GM18508 (cell line): Measurements from ENCODE around the gene HSPBP1.

Experiments used
- ATAC-seq: cut with Tn5 transposase; IDR thresholded peaks from one replicate; pipeline ENCODE4 v1.9.1; 2021; ENCODE audit warnings: moderate number of reproducible peaks; ENCODE audit not compliant: insufficient read depth, unreplicated experiment

Gene HSPBP1

DNA sequence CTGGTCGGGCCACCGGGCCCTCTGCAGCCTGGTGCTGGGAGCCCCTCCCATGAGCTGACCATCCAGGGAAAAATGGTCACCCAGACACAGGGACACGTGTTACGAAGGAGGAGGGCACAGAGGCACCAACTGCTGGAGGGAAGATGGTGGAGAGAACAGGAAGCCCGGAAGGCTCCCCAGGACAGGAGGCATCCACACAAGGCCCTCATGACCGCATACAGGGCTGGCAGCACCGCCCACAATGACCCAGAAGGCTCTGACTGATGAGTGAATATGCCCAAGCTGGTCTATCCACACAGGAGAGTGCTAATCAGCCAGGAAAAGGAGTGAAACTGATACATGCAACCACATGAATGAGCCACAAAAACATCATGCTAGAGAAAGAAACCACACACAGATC, 37.4 kb downstream of the HSPBP1 start:
- ATAC-seq: no peak

DNA sequence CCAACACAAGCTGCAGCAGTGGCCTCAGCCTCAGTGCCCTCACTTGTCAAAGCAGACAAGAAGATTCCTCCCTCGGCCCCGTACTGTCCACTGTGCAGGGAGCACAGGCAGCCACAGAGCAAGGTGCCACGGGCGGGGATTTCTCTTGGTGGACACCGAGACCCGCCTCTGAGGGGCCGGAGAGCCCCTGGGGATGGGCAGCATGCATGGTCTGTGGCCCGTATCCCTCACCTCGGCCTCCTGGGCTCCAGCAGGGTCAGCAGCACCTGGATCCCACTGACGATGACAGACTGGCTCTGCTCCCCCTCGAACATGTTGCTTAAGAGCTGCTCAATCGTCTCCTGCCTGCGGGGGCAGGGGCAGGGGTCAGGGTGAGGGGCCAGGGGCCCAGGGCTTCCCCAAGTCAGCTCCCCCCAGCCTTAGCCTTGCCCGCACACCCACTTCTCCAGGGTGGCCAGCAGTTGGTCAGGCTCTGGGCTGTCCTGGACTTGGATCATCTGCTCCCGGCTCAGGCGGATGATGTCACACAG, 37.9 kb downstream of the HSPBP1 start:
- no peak for ATAC-seq

DNA sequence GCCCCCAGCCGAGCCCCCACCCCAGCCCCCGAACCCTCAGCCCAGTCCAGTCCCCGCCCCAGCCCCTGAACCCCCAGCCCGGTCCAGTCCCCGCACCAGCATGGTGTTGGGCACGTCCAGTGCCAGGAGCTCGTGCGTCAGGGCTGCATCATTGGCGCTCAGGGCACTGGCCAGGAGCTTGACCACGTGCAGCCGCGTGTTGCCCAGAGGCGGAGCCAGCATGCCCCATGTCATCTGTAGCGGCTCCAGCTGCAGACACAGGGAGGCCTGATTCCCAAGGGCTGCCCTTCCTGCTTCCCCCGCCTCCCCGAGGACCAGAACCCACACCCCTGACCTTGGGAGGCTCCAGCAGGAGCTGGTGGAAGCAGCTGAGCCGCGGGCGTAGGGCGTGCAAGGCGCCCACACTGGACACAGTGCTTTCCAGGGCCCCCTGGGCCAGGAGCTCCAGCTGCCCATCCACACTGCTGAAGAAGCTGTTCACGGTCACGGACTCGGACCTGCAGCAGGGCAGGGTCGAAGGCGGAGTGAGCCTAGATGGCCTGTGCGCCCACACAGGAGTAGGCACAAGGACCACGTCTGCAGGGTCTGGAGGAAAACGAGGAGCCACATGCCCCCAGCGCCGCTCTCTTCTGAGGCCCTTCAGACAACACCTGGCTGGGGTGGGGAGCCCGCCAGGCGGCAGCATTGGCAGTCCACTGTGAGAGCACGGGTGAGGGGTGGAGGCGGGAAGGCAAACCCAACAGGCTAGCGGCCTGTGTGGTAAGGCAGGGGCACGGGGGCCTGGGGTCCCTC, 38.6 kb downstream of the HSPBP1 start:
- ATAC-seq: no peak

DNA sequence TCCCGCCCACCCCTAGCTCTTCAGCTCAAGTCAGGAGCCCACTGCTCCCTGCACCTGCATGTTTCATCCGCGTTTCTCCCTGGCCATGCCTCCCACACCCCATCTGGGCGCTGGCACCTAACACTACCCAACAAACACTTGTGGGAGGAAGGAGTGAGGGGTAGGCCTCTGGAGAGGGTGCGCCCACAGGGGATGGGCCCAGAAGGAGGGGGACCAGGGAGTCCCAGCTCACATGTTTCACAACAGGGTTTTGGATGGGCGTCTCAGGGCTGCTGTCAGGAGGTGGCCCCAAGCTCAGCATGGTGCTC, 39.2 kb downstream of the HSPBP1 start:
- no peak for ATAC-seq

DNA sequence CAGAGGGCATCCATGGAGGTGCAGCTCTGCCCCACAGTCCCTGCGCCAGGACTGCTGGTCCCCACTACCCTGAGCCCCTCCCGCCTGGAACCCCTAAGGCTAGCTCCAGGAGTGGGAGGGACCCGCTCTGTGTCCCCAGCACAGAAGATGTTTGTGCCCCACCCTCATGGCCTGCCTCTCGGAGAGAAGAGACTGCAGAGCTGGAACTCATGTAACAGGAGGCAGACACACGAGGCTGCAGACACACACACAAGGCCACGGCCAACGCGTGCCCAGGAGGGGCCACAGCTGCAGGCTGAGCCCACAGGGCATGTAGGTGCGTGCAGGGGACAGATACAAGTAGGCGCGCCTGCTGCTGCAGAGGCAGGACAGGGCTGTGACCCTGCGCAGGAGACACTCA, 40.9 kb downstream of the HSPBP1 start:
- no peak for ATAC-seq

DNA sequence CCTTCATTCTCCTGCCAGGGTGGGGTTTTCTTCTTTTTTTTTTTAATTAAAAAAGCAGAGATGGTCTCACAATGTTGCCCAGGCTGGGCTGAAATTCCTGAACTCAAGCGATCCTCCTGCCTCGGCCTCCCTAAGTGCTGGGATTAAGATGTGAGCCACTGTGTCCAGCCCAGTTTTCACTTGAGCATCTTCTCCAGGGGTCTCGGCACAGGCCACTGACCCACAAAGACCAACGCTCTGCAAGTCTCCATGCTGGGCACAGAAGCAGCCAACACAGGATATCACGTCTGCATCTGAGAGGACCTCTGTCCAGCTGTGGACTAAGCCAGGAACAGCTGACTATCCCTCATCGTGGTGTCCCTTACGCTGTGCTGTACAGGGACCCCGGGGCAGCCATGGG, 41.9 kb downstream of the HSPBP1 start:
- no peak for ATAC-seq

DNA sequence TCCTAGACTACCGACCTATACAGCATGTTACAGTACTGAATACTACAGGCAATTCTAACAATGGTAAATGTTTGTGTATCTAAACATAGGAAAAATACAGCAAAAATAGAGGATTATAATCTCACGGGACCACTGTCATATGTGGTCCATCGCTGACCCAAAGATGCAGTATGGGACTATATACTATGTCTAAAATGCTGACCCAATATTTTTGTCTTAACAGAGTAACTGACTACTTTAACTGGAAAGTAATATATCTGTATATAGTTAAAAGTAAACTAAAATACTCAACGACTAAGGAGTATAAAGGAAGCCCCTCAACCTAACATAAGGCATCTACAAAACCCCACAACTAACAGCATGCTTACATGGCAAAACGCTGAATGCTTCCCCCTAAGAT, 46.9 kb downstream of the HSPBP1 start:
- ATAC-seq: no peak

DNA sequence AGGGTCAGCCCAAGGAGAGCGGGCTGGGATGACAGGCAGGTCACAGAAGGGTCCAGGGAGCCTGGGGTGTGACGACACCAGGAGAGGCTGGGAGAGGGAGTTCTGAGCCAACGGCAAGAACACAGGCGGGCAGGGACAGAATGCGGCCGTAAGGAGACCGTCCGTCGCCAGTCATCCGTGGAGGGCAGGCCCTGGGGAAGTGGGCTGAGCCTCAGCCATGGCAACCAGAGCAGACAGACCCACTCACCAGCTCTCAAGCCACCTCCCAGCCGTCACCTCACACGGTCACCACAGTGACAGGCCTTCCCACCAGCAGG, 47.7 kb downstream of the HSPBP1 start:
- no peak for ATAC-seq

DNA sequence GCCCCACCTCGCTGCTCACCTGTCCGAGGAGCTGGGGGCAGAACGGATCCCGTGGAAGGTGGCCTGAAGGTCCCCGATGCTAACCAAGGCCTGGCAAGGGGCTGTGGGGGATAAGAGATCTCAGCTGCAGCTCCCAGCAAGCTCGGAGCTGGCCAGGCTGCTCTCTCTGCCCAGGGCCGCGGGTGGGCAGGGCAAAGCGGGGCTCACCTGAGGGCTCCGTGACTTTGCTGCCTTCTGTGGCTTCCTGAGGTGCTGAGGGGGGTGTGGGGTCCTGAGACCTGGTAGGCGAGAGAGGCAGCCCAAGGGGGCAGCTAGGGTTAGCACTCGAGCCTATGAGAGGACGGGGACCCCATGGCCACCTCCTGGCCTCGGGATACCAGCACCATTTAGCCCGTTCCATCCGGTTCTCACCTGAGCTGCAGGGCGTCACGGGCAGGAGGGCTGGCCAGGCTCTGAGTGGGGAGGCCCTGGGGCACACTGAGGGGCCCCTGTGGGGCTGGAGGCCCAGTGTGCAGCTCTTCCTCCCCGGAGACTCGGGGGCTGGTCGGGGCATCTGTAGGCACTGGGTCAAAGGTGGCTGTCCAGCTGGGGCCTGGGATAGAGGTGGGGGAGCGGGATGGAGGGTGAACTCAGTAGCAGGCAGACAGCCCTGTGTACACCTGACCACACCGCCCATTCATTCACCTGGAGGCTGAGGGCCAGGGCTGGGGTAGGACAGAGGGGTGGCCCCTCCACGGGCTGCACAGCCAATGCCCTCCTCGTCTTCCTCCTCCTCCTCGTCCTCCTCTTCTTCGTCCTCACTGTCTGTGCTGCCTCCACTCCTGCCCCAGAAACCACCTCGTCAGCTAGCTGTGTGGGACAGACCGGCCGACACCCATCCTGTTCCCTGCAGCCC, 48.3 kb downstream of the HSPBP1 start:
- no peak for ATAC-seq

DNA sequence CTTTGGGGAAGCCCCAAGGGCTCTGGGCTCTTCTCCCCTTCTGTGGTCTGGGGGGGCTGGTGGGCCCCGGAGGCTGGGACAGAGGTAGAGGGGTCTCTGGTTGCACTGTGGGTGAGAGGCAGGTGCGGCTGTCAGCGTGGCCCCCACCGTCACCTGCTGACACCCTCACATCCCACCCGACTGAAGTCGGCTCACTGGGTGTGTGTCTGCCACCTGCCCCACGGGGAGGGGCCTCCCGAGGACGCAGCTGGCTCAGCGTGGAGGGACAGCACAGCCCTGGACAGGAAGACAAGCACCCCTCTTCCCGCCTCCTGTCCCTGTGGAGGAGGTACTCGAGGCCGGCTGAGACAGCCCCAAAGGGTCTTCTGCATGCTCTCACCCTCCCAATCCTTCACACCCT, 49.1 kb downstream of the HSPBP1 start:
- ATAC-seq: no peak

DNA sequence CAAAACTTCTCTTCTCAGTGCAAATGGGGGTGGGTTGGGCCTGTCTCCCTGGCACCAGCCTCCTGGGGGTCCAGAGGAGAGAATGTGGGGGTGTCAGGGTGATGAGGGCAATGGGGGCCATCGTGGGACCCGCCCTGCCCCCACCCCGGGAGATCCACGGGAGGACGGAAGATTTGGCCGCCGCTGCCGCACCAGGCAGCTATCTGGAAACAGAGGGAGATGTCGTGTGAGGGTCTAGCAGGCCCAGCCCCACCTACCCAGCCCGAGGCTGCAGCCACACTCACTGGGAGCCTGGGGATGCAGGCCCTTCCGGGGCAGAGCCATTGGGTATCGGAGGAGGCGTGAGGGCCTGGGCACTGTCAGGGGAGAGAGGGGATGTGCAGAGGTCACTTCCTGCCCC, 49.6 kb downstream of the HSPBP1 start:
- no peak for ATAC-seq

DNA sequence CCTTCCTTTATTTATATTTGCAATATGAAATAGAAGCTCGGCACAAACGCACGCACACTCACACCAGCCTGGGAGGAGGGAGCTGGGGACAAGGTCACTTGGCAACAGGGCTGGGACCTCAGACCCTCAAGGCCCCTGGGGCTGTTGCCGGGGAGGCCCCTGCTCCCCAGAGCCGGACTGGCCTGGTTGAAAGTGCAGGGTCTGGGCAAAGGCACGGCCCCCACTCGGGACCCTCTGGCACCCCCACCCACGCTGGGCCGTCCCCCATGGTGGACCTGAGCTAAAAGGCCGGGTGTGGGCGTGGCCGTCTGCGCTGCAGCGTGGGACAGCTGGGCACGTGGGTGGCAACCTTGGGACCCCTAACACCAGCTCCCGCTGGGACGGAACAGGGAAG, 50.1 kb downstream of the HSPBP1 start:
- no peak for ATAC-seq

DNA sequence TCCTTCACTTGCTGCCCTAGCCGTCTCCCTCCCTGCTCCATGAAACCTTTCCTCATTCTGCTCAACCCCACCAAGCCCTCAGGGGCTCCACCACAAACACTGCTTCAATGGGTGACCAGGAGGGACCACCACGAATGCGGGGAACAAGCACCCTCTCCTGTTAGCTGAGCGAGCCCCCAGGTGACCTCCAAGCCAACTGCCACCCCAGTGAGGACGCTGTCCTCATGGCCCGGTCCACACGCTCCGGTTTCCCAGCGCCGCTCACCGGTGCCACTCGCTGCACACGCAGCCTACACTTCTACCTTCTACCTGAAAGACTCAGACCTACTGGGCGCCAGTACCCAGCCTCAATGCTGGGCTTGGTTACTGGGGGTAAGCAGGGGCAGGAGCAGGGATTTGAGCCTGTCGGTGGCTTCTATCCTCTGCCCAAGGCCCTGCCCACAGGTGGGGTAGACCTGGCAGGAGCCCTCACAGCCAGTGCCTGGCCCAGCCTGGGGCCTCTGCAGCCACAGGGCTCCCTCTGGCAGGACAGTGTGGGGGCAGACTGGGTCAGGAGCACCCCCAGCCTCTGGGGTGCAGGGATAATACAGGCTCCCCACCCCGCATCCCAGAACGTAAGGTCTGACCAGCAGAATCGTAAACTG, 50.6 kb downstream of the HSPBP1 start:
- ATAC-seq: no peak

DNA sequence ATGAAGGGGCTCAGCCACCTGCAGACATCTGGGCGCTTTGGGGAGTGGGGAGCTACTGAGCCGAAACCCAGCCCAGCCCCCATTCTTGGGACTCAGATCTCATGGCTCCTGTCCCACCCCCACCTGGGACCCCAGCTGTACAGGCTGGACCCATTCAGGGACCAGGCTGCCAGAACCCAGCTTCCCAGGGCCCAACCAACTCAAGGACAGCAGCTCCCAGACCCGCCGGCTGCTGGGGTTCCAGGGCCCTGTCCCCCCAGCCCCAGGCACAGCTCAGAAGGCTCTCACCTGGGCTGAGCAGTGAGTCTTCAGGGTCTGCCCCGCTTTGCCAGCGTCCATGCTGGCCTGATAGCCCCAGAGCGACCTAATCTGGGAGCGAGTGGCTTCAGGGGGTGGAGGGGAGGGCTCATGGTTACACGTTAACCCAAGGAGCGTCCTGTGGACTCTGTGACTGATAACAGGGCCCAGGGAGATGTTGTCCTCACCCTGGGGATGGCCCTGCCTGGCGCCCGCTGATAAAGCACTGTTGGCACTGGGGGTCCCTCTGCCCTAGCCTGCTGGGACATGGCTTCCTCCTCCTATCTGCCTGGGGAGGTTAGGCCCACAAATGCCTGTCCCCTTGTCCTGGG, 51.4 kb downstream of the HSPBP1 start, which contains the start of gene TMEM86B:
Gene TMEM86B, minus strand, starts transcription at position 361 of the 629 bp plus-strand sequence. Its CDS starts 22 bp downstream, at position 339.
- ATAC-seq: no peak

DNA sequence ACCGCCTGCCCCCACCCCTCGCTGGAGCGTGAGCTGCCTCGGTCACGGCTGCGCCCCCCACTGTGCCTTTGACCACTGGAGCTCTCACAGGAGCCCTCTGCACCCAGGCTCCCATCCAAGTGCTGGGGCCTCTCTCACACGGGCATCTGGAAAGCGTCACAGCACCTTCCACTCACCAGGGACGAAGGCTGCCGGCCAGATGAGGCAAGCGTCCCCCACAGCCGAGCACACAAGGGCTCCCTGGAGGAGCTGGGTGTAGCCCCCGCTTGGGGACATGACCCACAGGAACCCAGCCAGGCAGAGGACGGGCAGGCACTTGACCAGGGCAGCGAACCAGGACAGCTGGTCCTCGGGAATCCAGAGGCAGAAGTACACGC, 51.9 kb downstream of the HSPBP1 start:
- no peak for ATAC-seq

DNA sequence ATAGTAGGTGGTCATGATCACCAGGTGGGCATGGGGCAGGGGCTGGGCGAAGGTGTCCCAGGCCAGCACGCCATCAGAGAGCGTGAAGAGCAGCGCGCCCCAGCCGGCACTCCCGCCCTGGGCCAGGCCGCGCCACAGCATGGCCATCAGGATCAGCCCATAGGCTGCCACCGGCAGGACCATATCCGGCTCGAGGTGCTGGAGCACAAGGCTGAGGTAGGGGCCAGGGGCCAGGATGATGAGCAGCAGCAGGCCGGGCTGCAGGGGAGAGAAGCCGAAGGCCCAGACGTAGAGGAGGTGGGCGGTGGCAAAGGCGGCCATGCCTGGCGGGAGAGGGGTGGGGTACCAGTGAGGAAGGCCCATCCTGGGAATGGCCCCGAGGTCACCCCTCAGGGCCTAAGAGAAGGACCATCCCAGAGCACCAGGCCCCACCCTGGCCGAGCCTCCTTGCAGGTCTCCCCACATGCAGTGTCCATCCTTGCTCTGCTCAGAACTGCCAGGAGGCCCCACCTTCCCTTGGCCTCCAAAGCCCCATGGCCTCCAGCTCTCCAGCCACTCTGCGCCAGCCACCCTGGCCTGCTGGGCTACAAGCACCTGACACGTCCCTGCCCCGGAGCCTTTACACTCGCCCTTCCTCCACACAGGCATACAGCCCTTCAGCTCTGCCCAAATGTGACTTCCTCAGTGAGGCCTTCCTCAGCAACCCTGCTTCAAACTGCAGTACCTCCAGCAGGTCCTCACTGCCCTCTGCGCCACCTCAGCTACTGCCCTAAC, 52.5 kb downstream of the HSPBP1 start:
- no peak for ATAC-seq

DNA sequence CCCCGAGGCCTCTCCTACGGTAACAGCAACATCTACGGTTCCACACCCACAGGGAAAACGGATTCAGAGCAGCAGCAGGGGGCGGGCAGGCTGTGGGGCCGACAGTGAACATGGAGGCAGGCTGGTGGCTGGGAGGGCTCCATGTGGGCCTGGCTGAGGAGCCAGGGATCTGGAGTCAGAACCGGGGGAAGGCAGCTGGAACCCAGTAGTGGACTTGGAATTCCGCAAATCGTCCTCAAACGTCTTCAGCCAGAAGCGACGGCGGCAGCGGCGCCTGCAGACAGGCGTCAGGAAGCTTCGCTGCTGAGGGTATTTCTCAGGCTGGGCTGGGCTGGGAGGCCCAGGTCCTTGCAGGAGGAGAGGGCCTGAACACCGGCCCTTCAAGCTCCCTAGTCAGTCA, 53.1 kb downstream of the HSPBP1 start:
- ATAC-seq: no peak

DNA sequence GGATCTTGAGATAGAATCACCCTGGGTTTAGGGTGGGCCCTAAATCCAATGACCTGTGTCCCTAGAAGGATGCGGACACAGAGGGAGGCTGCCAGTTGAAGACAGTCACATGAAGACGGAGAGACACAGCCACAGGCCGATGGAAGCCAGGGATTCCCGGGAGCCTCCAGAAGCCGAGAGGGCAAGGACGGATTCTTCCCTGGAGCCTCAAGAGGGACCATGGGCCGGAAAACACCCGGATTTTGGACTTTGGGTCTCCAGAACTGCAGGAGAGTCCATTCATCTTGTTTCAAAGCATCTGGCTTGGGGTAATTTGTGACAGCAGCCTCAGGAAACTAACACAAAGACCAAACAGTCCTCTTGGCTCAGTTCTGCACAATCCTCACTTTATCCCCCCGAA, 53.6 kb downstream of the HSPBP1 start:
- ATAC-seq: no peak

DNA sequence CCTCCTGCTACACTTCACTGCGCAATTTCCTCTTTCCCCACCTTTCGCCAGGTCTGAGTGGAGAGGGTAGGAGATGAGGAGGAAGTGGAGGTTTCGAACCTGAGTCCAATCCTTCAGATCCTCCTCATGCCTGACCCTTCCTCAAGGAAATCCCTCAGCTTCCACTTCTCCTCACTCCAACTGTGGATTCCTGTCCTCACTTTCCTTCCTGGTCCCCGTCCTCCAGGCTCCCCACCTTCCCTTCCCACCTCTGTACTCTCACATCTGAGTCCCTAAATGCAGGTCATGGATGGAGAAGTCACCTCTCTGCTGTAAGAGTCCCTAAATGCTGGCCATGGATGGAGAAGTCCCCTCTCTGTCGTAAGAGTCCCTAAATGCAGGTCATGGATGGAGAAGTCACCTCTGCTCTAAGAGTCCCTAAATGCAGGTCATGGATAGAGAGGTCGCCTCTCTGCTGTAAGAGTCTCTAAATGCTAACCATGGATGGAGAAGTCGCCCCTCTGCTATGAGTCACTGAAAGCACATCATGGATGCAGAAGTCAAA, 54.4 kb downstream of the HSPBP1 start:
- no peak for ATAC-seq
